HG03460 (cell line): ENCODE data around the gene CIDEB.

Source experiments
- ATAC-seq: cut with Tn5 transposase; IDR thresholded peaks from one replicate; pipeline ENCODE4 v1.9.1; 2021; ENCODE audit not compliant: unreplicated experiment

Gene CIDEB

DNA sequence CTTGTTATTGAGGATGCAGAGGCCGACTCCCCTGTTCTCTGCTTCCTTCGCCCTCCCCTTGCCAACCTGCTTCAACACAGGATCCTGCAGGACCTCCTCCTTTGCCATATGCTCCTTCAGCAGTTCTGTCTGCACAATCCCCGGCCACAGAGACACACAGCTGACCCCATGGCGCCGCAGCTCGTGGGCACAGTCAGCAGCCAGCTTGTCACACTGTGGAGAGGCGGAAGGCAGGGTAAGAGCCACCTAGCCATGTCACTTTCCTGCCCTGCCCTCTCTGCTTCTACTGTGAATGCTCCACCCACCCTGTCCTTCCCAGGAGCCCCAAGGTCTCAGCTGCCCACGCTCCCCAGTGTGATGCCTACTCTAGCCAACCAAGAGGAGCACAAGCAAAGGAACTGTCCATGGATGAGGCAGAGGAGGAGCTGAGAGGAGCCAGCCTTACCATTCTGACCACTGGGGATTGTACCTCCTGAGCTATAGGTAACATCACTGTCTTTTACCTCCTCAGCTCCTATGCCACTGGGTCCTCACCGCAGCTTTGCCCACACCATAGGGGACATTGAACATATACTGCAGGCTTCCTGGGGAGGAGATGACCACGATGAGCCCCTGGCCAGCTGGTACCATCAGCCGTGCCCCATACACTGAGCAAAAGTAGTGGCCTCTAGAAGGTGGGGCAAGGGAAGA is 15.5 kb downstream of the CIDEB start:
- ATAC-seq, result no peak

DNA sequence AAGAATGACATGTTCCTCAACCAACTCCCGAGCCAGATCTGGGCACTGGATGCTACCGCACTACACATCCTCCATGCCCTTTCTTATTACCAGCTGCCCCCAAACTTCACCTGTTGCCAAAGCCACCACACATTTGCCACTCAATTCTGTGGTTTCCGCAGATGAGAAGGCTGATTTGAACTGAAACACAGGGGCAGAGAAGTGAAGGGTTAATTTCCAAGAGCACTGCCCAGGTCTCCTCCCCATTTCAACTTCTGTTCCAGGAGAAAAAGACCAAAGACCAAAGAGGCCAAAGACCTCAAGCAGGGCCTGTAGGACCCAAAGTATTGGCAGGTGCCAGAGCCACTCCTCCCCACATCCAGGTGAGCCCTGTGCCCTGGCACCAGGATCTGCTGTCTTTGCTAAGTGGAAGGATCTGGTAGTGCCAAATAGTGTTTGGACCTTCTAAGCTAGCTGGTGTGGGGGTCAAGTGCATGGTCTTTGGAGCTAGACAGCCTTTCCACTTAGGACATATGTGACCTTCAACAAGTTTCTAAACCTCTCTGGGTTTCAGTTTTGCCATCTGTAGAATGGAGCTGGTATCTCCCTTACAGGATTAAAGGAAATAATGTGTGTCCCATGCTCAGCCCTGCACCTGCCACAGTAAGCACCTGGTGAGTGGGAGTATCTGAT is 16.2 kb downstream of the CIDEB start:
- ATAC-seq, result no peak

DNA sequence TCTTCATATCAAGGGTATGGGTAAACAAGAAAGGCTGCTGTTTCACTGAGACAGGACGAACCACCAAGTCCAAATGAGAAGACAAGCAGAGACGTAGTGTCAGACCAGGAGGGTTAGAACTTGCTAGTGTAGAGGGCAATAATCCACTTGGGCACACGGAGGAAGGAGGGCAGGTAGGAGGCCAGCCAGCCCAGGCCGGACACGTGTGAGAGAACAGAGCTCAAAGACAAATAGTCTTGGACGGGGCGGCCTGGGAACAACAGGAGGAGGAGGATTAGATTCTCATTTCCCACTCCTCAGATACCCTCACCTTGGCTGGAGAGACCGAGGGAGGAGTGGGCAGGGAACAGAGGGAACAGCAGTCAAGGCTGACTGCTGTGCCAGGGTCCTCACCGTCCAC is 17.0 kb downstream of the CIDEB start:
- no peak for ATAC-seq

DNA sequence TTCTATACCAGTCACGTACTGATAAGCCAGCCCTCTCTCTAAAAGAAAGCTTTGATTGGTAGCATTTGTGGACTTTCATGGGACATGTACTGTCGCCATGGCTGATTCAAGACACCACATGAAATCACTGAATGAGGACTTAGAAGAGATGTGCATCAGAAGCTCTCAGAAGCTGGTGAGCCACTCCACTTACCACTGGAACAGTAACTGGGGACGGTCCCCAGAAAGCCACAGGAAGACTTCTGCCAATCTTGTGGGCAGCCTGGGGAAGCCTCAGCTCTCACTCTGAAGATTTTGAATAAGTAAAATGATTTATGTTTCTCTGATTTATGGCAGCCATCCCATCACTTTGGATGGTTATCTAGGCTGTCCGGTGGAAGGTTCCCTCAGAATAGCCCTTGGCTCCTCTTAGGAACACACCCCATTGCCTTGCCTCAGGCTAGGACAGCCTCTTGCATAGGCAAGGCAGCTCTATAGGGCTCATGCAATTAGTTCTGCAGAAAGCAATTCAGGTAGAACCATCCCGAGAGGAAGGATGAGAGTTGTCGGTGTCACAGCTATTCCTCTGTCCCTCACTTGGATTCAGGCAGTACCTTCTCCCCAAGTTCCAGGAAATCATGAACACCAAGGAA is 18.0 kb downstream of the CIDEB start:
- ATAC-seq, result peak; percentile 86

DNA sequence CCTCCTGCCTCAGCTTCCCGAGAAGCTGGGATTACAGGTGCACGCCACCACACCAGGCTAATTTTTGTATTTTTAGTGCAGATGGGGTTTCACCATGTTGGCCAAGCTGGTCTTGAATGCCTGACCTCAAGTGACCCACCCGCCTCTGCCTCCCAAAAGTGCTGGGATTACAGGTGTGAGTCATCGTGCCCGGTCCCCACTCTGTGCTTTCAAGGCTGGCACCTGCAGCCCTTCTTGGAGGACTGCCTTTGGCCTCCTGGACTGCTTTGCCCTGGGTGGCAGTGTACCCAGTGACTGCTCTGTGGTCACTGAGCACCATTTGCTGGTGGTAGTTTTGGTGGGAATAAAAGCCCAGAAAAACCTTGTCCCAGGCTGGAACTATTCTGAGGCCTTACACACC is 20.8 kb downstream of the CIDEB start:
- ATAC-seq, result no peak

DNA sequence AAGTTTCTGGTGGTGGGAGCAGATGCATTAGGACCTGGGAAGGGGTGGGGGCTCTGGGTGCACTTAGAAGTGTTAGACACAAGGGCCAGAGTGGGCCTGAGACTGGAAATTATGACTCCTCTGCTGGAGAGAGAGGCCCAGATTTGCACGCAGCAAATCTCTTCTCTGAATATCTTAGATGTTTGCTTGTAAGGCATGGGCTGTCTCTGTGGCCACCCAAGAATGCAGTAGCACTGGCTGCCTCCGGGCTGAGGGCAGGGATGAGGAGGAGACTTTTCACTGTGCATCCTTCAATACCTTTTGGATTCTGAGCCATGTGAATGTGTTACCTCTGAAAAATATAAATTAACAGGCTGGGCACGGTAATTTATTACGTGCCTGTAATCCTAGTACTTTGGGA is 22.4 kb downstream of the CIDEB start:
- no peak for ATAC-seq

DNA sequence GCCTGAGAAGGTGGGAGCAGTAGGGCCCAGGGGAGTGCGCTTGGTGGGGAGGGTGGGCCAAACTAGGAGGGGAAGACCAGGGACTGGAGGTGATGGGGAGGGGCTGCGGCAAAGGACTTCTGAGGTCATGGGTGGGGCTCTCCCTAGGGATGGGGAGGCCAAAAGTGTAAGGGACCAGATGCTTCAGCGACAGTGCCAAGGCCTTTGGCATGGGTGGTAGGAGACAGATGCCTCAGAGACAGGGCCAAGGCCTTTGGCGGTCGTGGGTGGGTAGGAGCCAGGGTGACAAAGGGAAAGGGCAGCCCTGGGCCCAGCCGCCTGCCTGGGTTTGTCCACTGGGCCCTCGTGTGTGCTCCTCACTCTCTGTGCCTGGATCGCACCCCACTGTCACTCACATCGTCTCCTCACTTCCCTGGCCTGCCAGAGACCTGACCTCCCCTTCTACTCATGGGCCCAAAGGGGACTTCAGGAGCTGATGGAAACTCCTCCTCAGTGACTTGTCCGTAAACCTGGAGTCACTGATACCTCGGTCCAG is 23.2 kb downstream of the CIDEB start:
- ATAC-seq, result no peak

DNA sequence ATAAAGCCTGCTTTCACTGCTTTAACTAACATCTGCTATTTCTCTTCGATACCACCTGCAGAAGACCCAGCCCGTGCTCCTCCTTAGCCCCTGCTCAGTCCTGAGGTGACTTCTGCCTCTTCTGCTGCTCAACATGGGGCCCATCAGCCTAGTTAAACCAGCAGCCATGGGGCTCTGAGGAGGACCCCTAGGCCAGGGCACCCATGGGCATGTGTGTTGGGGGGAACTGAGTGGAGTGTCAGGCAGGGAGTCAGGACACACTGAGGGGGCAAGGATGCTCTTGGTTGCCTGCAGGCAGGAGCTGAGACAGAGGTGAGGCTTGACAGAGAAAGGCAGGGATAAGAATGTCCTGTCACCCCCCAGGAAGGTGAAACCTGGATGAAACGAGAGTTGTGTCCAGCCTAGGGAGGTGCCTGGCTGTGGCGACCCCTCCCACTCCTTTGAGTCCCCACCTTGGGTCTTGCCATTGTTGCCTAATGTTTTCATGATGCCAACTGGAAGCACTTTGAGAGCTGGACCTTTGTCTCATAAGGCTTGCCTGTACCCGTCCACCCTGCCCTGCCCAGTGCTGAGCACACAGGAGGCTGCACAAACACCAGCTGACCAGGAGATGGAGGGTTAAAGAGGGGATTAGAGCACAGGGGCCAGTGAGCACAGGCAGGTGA is 23.8 kb downstream of the CIDEB start:
- ATAC-seq, result no peak

DNA sequence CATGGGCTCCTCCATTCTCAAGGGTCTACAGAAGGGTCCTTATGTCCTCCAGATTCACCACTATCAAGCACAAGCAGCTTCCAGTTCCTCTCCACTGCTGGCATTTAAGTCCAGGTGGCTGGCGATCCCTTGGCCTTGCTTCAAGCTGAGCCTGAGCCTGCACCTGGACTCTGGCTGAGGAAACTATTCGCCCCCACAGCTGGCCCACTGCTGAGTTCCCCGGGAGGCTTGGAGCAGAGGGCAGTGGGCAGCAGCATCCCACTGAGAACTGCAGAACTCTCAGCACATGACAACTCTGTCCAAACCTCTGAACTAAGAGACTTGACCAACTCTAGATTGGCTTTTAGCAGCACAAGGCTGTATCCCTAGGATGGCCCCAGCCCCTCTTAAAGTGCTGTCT is 25.0 kb downstream of the CIDEB start:
- ATAC-seq, result no peak

DNA sequence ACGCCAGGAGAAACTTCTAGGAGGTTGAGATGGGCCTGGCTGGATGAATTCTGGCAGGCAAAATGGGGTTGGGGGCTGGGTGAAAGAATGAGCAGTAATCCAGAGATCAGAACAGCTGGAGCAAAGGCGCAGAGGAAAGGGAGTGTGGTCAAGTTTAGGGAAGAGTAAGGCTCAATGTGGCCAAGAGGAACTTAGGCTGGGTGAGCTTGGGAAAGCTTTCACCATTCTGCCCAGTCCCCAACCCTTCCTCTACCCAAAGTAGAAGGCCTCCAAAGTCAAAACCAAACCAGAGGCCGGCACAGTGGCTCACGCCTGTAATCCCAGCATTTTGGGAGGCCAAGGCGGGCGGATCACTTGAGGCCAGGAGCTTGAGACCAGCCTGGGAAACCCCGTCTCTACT is 26.1 kb downstream of the CIDEB start:
- no peak for ATAC-seq

DNA sequence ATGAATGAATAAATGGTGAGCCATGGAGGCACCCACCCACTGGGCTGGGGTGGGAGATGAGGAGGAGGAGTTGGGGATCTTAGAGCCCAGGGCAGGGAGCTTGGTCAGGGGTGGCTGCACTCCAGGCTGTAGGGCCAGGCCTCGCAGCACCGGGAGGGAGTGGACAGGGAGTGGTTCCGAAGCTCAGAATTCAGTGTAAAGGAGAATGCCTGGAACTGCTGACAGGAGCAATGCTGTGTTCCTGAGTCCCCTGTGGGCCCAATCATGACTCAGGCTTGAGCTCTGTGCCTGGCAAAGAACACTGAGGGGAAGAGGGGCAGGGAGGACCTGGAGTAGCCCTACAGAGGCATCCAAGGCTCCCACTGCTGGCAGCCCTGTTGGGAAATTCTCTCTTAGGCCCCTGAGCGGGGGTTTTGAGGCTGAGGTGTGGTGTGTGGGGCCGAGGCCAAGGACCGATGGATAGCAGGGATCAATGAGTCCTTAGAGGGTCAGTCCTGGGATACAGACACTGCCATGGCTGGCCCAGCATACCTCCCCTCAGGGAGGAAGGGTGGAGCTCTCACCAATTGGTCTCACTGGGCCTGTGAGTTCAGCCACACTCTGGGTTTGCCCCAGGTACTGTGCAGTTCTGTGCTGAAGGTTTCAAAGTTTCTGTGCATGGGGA is 26.8 kb downstream of the CIDEB start:
- ATAC-seq, result no peak

DNA sequence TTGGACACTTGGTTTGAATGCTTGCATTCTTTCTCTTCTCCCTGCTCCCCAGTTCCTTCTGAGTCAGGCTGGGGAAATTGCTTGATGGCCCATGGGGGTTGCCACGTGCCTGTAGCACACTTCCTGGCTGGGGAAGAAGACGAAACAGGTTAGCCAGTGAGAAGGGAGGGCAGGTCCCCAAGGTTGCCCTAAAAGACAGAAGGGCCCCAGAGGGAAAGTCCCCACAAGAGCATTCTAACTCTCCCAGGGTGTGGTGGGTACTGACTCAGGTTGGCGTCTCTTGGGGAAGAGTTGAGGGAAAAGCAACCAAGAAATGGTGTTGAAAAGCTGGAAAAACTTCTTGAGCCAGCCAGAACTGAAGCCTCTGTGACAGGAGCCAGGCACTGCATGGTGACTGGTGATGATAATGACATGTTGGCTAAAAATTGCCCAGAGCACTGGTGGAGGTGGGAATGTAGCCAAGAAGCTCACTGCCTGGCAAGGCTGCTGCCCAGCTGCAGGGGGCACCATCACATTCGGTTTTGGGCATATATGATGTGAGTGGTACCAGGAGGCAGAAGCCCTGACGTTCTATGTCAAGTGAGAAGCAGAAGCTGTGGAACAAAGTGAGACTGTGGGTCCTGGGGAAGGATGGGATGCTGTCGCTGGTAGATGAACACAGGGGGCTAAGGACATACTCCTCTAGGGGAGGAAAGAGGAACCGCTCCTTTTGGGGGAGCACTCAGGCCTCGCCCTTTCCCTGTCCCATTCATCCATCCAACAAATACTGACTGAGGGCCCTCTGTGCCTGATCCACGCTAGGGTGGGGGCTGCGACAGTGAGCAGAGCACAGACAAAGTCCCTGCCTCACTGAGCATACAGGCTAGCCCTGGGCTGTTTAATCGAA is 28.2 kb downstream of the CIDEB start:
- peak; percentile 81 for ATAC-seq

DNA sequence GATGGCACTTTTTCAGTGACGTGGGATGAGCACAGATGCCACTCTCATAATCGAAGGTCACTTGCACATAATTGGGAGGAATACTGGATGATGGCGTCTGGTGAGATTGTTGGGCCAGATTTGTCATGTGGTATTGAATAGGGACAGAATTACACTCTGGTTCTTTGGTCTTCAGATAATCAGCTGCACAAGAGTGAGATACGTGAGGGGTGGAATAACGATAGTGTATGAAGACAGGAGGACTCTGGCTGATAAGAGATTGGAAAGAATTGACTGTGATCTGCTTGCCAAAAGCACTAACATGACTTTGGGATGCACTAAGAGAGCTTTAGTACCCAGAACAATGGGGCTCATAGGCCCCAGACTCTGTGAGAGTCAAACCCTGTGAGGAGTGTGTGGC is 29.4 kb downstream of the CIDEB start:
- no peak for ATAC-seq

DNA sequence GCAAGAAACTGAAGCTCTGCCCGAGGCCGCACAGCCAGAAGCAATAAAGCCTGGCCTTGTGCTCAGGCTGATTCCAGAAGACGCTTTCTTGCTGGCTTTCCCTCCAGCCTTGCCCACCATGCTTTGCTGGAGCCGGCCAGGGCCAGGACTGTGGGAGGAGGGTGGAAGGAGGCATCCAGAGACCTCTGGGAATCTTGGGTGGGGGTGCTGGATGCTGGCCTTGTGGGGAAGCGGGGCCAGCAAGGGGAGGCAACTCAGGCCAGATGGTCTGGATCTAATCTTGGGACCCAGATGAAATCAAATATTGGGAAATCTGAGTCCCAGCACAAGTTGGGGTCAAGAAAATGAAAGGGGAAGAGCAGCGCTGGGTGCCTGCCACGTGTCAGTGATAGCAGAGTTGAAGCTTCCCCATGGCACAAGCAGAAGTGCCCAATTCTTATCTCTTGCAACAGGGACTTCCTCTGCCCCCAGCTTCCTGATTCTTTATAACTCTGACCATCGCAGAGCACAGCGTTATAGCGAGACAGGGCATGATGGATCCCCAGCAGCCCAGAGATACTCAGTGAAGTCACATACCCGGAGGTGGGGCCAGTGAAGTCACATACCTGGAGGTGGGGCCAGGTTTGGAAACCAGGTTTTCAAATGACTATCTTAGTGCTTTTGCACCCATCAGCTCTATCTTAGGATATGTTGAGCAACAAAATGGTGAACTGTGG is 30.0 kb downstream of the CIDEB start:
- no peak for ATAC-seq

DNA sequence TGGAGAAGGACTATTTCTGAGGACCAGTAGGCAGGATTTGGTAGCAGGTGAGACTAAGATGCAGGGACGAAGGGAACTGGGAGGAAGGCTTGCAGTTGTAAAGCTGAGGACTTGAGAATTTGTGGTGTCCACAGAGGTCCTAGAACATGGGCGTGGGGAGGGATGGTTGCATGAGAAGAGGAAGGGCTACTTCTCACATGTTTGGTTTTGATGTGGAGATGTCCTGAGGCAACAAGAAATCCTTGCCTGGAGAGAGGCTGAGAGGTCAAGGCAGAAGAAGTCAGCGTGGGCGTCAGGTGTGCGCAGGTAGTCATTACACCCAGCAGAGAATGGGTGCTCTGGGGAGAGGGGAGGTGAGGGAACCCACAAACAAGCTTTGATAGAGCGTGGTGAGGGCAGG is 30.7 kb downstream of the CIDEB start:
- ATAC-seq, result no peak

DNA sequence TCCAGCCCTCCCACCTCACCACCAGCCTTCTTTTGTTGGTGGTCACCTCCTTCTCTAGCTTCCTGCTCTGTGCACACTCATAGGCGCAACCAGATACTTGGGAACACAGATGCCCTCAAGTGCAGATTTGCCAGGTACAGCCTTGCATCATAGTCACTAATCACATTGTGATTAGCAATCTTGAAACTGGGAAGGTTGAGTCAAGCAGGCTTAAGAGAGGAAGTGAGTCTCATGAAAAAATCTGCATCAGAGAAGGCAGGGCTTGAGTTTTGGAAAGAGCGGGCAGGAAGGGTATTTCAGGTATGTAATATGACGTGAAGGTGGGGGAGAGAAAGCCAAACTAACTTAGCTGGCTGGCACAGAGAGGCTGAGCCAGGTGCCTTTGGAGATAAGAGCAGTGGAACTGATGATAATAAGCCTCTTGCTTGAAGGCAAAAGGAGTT is 33.7 kb downstream of the CIDEB start:
- ATAC-seq, result peak; percentile 43

DNA sequence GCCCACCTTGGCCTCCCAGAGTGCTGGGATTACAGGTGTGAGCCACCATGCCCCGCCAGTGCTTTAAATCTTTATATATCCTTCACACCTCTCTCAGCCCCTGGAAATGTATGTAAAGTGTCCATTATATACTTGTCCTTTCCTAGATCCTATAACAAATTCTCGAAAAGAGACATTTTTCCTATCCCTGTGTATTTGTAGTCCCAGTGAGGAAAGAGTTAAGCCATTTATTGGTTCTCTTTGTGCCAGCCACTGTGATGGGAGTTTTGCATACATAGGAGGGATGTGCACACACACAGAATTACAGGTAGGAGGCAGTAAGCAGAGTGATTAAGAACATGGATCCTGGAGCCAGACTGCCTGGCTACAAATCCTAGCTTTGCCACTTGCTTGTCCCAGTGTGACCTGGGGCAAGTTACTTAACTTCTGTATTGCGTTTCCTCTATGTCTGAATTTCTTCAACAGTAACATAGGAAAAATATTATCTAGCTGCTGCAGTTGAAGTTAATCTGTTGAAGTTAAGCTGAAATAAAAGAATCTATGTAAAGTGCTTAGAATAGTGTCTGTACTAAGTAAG is 34.3 kb downstream of the CIDEB start:
- ATAC-seq, result no peak

DNA sequence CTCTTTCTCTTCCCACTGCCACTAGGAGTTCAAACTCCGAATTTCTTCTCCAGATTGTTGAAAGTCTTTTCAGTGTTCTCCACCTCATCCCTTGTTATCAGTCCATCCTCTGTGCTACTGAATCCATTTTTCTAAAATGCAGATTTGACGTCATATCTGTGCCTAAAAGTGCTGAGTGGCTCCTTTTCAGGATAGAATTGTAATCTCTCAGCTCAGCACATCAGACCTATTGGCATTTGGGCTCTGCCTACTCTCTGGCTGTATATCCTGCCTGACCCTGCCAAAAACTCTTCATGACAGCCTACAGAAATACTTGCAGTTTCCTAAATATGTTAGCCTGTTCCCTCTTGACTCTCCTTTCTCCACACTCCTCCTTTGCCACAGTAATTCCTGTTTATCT is 35.3 kb downstream of the CIDEB start:
- no peak for ATAC-seq

DNA sequence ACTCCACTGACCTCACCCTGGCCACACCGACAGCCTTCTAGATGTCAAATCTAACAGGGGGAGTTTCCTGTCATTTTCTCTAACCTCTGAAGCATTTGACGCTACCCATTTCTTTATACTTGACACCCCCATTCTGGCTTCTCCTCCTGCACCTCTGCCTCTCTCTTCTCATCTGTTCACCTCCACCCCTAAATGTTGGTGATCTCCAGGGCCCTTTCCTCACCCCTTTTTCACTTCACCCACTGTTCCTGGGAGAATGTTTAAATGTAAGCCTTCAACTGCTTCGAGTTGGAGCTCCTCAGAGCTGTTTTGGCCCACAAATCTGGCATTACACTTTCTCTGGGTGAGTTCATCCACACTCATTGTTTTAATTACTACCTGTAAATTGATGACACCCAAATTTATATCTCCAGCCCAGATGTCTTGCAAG is 35.9 kb downstream of the CIDEB start:
- ATAC-seq, result no peak
